GM23248 (cell line): ENCODE results near the gene IQGAP1.

Source experiments
- EZH2 ChIP-seq: fragments of 200-600 bp; sonication (generic); IDR thresholded peaks from 2 replicates; pipeline ENCODE4 v1.6.1; 2018; ENCODE audit warnings: antibody characterized with exemption, mild to moderate bottlenecking; ENCODE audit not compliant: insufficient read depth, poor library complexity, severe bottlenecking
- EZH2phosphoT487 ChIP-seq: fragments of 200-600 bp; sonication (generic); IDR thresholded peaks from 2 replicates; pipeline ENCODE4 v1.6.1; 2018; ENCODE audit warnings: antibody characterized with exemption, moderate library complexity, mild to moderate bottlenecking, low read depth; ENCODE audit not compliant: insufficient read depth

GRCh38 chr15:90512981-90513380 lies 124.9 kb downstream of the IQGAP1 start:
- no peak for TF ChIP-seq EZH2
- no peak for TF ChIP-seq EZH2phosphoT487
